Measurements from ENCODE around the gene ZNF786. TPM values are rescaled to one million over a fixed set of nuclear protein-coding genes. Genes with fewer than 3 reads are reported as not detected.

ZNF786 gene, protein sequence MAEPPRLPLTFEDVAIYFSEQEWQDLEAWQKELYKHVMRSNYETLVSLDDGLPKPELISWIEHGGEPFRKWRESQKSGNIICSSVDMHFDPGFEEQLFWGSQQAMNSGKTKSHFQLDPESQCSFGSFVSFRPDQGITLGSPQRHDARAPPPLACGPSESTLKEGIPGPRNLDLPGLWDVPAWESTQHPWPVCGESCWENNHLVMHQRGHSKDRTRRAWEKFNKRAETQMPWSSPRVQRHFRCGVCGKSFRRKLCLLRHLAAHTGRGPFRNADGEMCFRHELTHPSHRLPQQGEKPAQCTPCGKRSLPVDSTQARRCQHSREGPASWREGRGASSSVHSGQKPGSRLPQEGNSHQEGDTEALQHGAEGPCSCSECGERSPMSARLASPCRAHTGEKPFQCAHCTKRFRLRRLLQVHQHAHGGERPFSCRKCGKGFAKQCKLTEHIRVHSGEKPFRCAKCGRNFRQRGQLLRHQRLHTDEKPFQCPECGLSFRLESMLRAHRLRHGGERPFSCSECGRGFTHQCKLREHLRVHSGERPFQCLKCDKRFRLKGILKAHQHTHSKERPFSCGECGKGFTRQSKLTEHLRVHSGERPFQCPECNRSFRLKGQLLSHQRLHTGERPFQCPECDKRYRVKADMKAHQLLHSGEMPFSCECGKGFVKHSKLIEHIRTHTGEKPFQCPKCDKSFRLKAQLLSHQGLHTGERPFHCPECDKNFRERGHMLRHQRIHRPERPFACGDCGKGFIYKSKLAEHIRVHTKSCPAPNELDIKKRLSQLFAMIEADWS
- total RNA-seq: 4.8 and 8.4 TPM in 2 replicates

DNA sequence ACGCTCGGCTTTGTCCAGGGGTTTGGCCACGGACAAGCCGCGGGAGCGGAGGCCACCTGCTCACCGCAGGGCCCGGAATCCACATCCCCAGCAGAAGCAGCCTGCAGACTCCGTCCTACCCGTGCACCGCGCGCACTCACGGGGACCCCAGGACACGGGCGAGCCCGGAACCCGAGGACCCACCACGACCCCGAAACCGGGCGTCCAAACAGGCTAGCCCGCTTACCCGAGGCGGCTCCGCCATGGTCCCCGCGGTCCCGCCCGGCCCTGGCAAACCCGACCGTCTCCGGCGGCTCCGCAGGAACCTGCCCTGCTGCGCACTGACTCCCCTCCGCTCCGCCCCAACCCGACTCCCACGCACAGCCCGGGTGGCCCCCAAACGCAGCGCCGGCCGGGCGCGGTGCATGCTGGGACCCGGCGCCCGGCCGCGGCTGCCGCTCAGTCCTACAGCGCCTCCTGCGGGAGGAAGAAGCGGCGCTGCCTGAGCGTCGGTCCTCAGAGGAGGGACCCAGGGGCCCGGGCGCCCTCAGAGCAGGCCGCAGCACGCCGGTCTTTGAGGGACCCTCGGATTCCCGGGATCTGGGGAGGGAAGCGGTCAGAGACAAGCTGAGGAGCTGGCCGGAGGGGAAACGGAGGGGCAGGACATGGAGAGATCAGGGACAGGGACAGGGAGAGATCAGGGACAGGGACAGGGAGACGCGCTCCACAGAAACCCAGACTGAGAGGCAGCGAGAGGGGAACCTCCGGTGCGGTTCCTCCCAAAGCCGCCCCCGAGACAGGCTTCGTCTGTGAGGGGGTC, at the start of gene ZNF786:
ZNF786 (minus strand) TSS at position 322 of the 799 bp plus-strand sequence; CDS start at position 244, 78 bp downstream.

DNA sequence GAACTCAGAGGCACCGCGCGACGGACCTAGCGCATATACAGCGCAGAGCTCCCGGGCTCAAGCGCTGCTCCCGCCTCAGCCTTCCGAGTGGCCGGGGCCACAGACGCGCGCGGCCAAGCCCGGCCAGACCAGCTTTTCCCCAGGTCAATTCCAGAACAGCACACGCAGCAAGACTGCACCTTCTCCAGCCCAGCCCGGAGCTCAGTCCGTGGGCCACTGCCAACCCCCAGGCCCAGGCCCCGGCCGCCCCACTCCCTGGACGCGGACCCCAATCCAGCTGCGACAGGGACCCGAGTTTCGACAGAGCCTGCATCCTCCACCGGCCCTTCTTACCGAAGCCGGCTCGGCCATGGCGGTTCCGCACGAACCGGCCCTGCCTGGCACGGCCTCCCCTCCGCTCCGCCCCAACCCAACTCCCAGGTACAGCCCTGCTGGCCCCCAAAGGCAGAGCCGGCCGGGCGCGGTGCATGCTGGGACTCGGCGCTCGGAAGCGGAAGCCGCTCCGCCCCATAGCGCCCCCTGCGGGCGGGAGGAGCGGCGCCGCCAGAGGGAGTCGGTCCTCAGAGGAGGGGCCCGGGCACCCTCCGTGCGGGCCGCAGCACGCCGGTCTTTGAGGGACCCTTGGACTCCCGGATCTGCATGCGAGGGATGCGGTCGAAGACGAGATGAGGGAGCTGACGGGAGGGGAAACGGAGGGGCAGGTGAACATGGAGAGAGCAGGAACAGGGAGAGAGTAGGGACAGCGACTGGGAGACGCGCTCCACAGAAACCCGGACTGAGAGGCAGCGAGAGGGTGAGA, 35.5 kb upstream of the ZNF786 start, which contains the start of gene ZNF425:
ZNF425 (minus strand) TSS at position 462 of the 799 bp plus-strand sequence; CDS start at position 351, 111 bp downstream.

DNA sequence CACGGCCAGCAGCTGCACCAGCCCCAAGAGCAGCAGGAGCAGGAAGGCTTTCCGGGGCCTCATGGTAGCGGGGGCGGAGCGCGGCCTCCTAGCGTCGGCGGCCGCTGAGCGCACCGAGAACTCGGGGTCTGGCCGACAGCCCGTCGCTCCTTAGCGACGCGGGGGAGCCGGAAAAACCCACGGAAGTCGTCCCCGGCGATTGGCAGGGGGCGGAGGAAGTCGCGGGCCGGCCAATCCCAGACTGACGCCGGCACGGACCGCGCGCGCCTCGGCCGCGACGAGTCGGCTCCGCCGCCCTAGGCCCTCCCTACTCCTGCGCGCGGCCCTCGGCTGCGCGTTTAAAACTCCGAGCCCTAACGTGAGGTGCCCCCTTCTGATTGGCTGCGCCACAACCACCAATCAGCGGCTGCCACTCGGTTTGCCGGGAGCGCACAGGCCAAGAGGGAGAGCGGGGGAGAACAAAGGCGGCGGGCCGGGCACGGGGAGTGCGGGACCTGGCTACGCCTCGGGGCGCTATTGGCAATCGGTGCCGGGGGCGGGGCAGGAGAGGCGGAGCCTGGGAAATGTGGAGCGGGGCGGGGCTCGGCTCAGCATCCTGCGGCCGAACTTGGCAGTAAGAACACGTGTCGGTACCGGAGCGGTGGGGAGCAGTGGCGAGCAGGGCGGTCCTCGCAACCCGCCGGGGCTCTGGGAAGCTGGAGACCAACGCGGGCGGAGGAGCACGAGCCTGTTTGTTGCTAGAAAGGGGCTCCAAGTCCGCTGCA, 62.0 kb downstream of the ZNF786 start, which contains the start of gene PDIA4:
PDIA4 (minus strand) TSS at position 160 of the 764 bp plus-strand sequence; CDS start at position 63, 97 bp downstream.

Other genes starting within 250 kb of the ZNF786 start
- 3.1 and 13.0 TPM in 2 replicates for gene EZH2, start 206.4 kb downstream of the ZNF786 start, total RNA-seq
- gene PDIA4, start 62.2 kb downstream of the ZNF786 start, total RNA-seq: 558 and 610 TPM in 2 replicates
- 3.1 and 3.4 TPM in 2 replicates for gene ZNF425, start 35.6 kb upstream of the ZNF786 start, total RNA-seq
- gene ZNF398, start 56.7 kb upstream of the ZNF786 start, total RNA-seq: 6.2 and 9.6 TPM in 2 replicates
- gene ZNF282, start 104.8 kb upstream of the ZNF786 start, total RNA-seq: 16.1 and 18.4 TPM in 2 replicates
- 3.9 and 5.6 TPM in 2 replicates for gene ZNF212, start 148.9 kb upstream of the ZNF786 start, total RNA-seq
- gene ZNF783, start 171.5 kb upstream of the ZNF786 start, total RNA-seq: 7.3 and 13.8 TPM in 2 replicates

Measured in regular cardiac myocyte (primary cell).